Fibroblast of skin of left biceps (primary cell): ENCODE measurements around the gene ARPC4.
A peak's percentile ranks its signal among the peaks of the same experiment; 100 is the strongest.
"Not testable (repeated sequence)": the region's sequence is repeated elsewhere in the genome, so short reads cannot be mapped to it uniquely, and the experiment has no call there.

ENCODE experiments used
- DNase-seq, 2 experiments: peaks; one replicate each; pipeline ENCODE4 v3.0.0-alpha.2; 2013; ENCODE audit warnings: low read depth in 2 of 2

The ARPC4 gene

DNA sequence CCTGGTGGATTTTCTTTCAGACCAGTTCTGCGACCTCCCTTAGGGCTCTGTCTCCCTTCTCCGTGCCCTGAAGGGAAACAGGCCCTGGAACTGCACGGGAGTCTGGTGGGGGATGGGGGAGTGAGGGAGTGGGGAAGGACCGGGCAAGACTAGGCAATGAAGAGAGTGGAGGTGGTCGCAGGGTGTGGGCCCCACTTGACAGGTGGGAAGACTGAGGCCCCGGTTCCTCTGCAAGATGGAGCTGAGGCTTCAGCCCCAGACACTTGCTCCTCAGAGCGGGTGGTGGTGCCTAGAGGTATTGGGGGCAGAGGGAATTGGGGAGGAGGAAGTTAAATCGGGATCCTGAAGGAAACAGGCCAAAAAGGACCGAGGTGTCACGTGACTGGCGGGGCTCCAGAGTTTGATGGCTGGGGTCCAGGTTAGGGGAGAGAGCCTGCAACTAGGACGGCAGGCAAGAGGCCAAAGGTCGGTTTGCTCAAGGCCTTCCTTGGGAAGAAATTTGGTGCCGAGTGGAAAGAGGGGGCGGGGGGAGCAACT lies 22.5 kb upstream of the ARPC4 start:
- DNase-seq, result no peak

DNA sequence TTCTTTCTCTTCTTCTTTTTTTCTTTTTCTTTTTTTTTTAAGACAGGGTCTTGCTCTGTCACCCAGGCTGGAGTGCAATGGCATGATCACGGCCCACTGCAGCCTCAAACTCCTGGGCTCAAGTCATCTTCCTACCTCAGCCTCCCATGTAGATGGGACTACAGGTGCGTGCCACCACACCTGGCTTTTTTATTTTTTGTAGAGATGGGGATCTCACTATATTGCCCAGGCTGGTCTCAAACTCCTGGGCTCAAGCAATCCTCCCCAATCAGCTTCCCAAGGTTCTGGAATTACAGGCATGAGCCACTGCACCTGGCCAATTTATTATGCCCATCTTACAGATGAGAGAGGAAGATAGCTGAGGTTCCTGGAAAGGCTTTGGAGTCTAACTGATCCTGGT lies 21.9 kb upstream of the ARPC4 start:
- DNase-seq, result not testable (repeated sequence)

GRCh38 chr3:9776896-9777693 lies 15.8 kb upstream of the ARPC4 start:
- no peak for DNase-seq

- no peak for DNase-seq
These were observed 15.2 kb upstream of the ARPC4 start for GRCh38 chr3:9777694-9778021.

DNA sequence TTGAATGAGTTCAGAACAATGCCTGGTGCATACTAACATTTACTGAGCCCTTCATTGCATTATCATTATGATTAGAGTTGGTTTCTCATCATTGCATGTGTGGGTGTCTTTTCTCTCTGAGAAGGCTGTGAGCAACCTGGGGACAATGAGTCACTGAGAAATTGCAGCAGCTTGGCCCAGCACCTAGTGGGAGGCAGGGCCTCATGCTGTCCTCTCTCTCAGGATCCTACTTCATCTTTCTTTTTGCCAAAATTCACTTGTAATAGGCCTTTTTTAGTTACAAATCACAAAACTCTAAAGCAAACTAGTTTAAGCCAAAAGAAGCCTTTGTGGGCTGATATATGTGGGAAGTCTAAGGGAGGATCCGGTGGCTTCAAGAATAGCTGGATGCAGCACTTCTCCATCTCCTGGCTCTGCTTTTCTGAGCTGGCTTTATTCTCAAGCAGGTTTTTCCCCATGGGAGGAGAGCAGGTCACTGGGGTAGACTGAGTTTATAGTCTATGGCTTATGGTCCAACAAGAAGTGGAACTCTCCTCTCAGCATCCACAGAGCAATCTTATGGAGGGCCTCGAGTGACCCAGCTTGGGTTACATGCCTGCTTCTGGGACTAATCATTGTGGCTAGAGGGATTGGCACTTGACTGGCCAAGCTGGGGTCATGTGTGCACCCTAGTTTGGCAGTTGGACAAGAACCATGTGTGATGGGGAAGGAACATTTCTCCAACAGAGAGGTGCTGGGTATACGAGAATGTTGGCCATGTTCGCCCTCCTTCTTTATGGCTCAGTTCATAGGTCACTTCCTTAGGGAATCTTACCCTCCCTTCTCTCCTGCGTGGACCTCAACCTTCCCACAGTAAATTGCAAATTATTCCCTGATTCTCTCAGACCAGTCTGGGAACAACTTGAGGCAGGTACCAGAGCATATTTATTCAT lies 14.5 kb upstream of the ARPC4 start:
- peak in 1 of 2 experiments; percentile 24 for DNase-seq

DNA sequence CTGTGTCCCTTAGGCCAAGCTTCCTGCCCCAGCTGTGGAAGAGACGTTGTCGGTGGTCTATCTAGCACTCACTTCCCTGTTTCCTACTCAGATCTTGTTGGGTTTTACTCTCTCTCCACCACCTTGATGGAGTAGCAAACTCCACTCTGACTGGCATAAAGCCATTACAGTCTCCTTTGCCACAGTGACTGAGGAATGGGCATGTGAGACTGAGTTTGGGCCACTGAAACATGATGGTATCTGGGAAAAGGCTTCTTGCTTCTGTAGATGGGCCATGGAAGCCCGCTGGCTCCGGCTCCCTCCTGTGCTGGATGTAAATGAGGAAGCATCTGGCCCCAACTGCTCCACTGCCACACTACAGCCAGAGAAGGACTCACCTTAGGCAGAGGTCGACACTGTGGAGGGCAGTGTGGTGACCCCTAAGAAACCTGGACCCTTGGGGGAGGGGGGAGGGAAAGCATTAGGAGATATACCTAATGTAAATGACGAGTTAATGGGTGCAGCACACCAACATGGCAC lies 13.7 kb upstream of the ARPC4 start:
- no peak for DNase-seq

- no peak for DNase-seq
These were observed 13.0 kb upstream of the ARPC4 start for GRCh38 chr3:9779721-9780457.

DNA sequence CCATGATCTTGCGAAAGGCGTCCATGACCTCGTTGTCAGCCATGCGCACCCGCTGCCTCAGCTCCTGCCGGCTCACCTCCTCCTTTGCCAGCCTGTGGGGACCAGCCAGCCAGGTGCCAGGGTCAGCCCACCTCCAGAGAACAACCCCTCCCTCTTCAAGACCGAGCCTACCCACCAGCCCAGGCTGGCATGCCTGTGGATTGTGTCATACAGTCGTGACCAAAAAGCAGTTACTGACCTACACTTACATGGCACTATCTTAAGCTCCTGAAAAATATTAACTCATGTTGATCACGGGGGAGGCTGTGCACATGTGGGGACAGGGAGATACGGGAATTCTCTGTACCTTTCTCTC lies 12.4 kb upstream of the ARPC4 start:
- no peak for DNase-seq

GRCh38 chr3:9780910-9781309 lies 12.0 kb upstream of the ARPC4 start:
- DNase-seq, result no peak

DNA sequence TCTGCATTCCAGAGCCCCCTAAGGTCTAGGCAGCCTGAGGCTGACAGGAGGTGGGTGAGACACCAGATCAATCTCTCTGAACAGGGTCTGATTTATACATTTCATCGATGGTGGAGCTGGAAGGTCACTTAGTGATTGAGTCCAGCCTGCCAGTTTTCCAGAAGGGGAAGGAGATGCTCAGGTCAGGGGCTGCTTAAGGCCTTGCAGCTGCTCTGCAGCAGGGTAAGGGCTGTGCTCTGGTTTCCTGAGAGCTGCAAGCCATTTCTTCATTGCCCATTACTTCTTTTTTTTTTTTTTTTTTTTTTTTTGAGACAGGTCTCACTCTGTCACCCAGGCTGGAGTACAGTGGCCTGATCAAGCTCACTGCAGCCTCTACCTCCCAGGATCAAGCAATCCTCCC lies 11.3 kb upstream of the ARPC4 start:
- no peak for DNase-seq

GRCh38 chr3:9781978-9782603 lies 10.8 kb upstream of the ARPC4 start:
- no peak for DNase-seq

DNA sequence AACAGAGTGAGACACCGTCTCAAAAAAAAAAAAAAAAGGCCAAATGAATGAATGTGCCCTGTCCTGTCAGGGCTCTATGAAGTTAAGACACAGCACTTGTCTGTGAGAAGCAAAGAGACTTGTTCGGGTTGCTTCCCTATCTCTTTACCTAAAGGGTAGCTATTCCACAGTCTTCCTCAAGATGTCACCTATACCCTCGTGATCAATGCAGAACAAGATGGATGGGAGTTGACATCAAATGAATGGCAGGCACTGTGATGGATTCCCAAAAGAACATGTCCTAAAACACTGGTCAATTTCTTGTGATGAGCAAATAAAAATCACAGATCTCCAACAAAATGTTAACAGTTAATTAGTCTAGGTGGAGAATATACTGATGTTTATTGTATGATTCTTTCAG lies 10.1 kb upstream of the ARPC4 start:
- DNase-seq, result no peak

DNA sequence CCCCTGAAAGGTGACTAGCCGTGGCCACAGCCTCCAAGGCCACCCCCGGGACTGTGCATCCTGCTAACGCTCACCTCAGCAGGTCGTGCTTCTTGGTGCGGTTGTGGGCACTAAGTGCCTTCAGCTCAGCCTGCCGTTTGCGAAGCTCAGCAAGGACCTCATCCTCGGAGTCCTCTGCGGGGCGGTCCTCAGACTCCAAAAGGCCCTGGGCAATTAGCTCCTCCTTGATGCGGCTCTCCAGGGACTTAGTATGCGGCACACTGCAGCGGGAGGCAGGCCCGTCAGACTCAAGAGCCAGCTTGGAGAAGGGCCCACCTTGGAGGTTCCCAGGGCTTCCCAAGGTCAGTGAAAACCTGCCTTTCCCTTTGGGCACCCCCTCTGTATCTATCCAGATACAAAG lies 8.9 kb upstream of the ARPC4 start:
- no peak for DNase-seq

DNA sequence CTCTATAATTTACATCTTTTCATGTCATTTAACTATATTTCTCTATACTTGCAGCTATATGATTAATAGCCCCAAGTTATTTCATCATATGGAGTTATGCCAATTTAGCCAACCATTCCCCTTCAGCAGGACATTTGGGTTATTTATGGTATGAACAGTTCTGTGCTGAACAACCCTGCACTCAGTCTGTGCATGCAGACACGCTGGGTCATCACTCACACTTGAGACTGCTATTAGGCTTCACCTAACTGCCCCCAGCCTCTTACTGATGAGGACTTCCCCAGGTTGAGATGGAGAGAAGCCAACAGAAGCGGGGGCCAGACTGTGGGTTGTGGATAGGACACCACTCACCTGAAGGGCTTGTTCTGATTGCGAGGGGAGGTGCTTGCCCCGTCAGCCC lies 7.9 kb upstream of the ARPC4 start:
- no peak for DNase-seq

- no peak for DNase-seq
These were observed 7.3 kb upstream of the ARPC4 start for GRCh38 chr3:9785602-9786001.

- no peak for DNase-seq
These were observed 6.6 kb upstream of the ARPC4 start for GRCh38 chr3:9786209-9786739.

DNA sequence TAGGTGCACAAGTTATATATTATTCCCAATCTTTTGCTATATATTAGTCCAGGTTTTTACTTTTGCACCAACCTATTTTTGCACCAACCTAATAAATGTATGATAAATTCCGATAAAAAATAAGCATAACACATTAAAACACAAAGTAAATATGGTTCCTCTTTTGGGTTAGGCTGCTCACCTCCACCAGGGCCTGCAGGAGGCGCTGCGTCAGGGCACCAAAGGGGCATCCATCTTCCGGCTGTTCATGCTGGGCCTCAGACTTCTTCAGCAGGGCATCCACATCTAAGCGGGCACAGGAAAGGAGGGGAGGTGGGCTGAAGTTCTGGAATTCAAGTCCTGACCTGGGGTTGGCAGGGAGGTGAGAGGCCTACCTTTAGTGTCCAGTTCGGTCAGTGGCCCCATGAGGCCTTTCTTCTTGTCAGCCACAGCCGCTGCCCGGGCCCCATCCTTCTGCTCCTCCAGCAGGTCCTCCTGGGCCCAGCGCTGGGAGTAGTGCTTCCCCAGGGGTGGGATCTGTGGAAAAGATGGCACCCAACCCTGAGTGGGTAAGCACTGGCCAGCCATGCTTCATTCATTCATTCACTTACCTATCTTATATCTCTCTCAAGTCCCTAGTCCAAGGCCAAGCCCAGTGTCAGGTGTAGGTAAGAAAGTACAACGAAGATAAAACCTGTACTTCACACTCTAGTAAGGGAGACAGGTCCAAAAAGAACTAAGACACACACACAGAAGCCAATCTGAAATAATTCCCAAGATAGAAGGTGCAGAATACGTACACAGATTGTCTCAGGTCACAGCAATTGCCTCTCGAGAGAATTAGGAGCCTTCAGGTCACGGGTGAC lies 5.8 kb upstream of the ARPC4 start:
- no peak for DNase-seq

DNA sequence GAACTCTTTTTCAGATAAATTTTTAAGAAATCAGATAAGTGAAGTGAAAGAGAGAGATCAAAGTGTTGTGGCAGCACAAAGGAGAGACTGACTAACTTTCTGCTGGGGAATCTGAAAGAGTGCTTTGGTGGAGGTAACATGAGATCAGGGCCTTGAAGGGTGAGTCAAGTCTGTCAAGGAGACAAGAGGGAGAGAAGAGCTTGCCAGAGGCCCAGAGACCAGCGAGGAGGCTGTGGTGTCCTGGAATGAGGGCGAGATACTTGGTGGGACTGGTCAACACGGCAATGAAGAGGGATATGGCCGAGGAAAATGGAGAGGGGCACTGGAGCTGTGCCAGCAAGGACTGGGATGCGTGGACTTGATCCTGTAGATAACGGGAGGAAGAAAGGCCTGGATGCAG lies 5.2 kb upstream of the ARPC4 start:
- no peak for DNase-seq

DNA sequence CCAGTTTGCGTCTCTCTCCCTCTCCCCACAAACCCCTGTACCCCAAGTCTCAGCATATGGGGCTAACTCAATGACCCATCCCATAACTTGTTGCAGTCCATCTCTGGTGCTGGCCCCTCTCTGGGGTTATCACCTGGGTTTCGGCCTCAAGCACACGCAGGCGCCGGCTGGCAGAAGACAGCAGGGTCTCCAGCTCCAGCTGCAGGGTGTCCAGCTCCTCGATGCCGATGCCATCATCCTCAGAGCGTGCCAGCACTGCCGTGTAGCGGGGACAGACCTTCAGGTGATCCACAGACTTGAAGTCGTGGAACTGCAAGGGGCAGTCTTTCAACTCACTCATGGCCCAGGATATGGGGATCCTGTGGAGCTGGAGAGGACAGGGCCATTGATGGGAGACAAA lies 1.8 kb upstream of the ARPC4 start:
- DNase-seq, result no peak

- no peak for DNase-seq
These were observed 985 bp upstream of the ARPC4 start for GRCh38 chr3:9791790-9792404.
